ENCODE results near the gene LRRN2.

The LRRN2 gene

DNA sequence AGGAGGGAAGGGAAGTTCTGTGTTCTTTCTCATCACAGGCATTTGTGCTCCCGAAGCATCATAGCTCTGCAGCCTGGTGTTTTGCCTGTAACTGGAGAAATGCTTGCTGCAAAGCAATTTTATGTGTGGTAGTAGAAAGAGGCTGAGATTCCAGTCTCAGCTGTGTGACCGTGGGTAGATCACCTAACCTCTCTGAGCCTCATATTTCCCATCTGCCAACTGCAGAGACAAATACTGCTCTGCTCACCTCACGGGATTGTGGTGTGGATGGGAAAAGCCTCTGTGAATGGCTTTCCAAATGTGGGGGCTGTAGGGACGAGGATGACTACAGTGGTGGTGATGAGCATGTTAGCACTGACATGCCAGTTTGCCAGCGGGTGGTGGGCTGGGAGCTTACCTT is 85.3 kb downstream of the LRRN2 start:
- TF ChIP-seq OSR1 (CRISPR knock-in tag; IDR thresholded peaks at IDR 0.05): no peak
- no peak for TF ChIP-seq ZC3H10 (CRISPR knock-in tag; IDR thresholded peaks at IDR 0.05)
- TF ChIP-seq, protein P1, sequence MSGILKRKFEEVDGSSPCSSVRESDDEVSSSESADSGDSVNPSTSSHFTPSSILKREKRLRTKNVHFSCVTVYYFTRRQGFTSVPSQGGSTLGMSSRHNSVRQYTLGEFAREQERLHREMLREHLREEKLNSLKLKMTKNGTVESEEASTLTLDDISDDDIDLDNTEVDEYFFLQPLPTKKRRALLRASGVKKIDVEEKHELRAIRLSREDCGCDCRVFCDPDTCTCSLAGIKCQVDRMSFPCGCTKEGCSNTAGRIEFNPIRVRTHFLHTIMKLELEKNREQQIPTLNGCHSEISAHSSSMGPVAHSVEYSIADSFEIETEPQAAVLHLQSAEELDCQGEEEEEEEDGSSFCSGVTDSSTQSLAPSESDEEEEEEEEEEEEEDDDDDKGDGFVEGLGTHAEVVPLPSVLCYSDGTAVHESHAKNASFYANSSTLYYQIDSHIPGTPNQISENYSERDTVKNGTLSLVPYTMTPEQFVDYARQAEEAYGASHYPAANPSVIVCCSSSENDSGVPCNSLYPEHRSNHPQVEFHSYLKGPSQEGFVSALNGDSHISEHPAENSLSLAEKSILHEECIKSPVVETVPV (CRISPR knock-in tag; IDR thresholded peaks at IDR 0.05): no peak
- ATAC-seq: no peak

DNA sequence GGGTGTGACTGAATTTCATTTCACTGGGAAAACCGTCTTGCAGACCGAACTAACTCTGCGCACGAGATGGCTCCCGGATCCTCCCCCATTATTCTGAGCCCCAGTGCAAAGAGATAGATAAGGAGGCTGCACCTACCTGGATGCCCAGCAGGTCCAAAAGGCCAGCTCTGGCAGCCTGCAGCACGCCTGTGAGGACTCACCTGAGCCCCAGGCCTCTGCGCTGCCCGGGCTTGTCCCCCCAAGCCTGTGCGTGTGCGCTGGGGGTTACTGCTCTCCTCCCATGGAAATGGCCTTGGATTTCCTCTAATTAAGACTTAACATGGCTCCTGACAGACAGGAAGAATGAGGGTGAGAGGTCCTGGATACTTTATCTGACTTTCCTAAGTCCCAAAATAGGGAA is 85.9 kb downstream of the LRRN2 start:
- TF ChIP-seq ZFP3 (CRISPR knock-in tag; IDR thresholded peaks at IDR 0.05) (no peak), TOX (CRISPR knock-in tag; IDR thresholded peaks at IDR 0.05; ENCODE audit: borderline replicate concordance) (no peak), CSDC2 (CRISPR knock-in tag; IDR thresholded peaks at IDR 0.05) (no peak), ZNF70 (CRISPR knock-in tag; IDR thresholded peaks at IDR 0.05) (no peak)
- no peak for ATAC-seq

DNA sequence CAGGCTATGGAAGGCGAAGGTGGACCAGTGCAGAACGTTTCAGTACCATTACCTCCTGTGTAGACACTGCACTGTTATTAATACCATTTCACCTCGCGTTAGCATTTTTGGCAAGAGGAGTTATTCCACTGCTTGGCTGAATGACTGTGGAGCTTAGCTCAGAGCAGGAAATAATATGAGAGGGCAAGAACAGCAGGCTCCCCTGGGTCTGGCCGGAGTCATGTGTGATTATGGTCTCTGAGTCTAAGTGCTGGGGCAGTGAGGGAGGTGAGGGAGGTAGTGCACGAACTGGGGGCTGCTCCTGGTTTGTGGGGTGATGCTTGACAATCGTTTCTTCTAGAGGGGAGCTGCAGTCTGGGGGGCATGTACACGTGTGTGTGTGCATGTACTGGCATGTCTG is 86.4 kb downstream of the LRRN2 start:
- ATAC-seq: no peak
- TF ChIP-seq ARNTL (CRISPR knock-in tag; IDR thresholded peaks at IDR 0.05; ENCODE audit: borderline replicate concordance, low read depth) (no peak), SNAI2 (CRISPR knock-in tag; IDR thresholded peaks at IDR 0.05) (no peak), ZNF70 (CRISPR knock-in tag; IDR thresholded peaks at IDR 0.05) (no peak), ZFP3 (CRISPR knock-in tag; IDR thresholded peaks at IDR 0.05) (no peak), ESRRG (CRISPR knock-in tag; IDR thresholded peaks at IDR 0.05) (no peak), GLIS3 (CRISPR knock-in tag; IDR thresholded peaks at IDR 0.05) (no peak), TCF4 (CRISPR knock-in tag; IDR thresholded peaks at IDR 0.05; ENCODE audit: borderline replicate concordance) (no peak), RARB (CRISPR knock-in tag; IDR thresholded peaks at IDR 0.05) (no peak), OSR1 (CRISPR knock-in tag; IDR thresholded peaks at IDR 0.05) (no peak)
- TF ChIP-seq, protein P2, sequence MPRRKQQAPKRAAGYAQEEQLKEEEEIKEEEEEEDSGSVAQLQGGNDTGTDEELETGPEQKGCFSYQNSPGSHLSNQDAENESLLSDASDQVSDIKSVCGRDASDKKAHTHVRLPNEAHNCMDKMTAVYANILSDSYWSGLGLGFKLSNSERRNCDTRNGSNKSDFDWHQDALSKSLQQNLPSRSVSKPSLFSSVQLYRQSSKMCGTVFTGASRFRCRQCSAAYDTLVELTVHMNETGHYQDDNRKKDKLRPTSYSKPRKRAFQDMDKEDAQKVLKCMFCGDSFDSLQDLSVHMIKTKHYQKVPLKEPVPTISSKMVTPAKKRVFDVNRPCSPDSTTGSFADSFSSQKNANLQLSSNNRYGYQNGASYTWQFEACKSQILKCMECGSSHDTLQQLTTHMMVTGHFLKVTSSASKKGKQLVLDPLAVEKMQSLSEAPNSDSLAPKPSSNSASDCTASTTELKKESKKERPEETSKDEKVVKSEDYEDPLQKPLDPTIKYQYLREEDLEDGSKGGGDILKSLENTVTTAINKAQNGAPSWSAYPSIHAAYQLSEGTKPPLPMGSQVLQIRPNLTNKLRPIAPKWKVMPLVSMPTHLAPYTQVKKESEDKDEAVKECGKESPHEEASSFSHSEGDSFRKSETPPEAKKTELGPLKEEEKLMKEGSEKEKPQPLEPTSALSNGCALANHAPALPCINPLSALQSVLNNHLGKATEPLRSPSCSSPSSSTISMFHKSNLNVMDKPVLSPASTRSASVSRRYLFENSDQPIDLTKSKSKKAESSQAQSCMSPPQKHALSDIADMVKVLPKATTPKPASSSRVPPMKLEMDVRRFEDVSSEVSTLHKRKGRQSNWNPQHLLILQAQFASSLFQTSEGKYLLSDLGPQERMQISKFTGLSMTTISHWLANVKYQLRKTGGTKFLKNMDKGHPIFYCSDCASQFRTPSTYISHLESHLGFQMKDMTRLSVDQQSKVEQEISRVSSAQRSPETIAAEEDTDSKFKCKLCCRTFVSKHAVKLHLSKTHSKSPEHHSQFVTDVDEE (CRISPR knock-in tag; IDR thresholded peaks at IDR 0.05): no peak
- TF ChIP-seq, protein P3, sequence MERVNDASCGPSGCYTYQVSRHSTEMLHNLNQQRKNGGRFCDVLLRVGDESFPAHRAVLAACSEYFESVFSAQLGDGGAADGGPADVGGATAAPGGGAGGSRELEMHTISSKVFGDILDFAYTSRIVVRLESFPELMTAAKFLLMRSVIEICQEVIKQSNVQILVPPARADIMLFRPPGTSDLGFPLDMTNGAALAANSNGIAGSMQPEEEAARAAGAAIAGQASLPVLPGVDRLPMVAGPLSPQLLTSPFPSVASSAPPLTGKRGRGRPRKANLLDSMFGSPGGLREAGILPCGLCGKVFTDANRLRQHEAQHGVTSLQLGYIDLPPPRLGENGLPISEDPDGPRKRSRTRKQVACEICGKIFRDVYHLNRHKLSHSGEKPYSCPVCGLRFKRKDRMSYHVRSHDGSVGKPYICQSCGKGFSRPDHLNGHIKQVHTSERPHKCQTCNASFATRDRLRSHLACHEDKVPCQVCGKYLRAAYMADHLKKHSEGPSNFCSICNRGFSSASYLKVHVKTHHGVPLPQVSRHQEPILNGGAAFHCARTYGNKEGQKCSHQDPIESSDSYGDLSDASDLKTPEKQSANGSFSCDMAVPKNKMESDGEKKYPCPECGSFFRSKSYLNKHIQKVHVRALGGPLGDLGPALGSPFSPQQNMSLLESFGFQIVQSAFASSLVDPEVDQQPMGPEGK (CRISPR knock-in tag; IDR thresholded peaks at IDR 0.05; ENCODE audit: borderline replicate concordance): no peak
- TF ChIP-seq, protein P1 (CRISPR knock-in tag; IDR thresholded peaks at IDR 0.05): no peak

DNA sequence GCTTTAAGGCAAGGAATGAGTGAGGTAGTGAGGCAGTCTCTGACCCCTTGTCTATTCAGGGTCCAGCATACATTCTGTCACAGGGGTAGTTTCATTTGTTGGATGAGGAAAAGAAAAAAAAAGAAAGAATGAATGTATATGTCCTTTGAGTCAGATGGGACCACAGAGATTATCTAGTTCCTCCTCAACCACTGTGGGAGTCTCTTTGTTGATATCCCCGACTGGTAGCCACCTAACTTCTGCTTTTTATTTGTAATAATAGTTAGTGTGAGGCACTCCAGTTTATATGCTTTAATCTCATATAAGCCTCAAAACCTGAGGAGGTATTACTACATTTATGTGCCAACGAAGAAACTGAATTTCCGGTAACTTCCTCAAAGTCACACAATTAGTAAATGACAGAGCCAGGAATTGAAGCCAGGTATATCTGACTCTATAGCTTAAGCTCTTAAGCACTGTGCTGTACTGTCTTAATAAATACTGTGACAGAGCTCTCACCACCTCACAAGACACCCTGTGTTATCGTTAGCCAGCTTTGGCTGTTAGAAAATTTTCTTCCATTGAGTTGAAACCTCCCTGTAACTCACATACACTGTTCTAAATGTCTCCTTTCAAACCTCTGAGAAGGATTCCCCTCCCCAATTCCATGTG is 87.1 kb downstream of the LRRN2 start:
- TF ChIP-seq CSDC2 (CRISPR knock-in tag; IDR thresholded peaks at IDR 0.05): no peak
- TF ChIP-seq, protein P4, sequence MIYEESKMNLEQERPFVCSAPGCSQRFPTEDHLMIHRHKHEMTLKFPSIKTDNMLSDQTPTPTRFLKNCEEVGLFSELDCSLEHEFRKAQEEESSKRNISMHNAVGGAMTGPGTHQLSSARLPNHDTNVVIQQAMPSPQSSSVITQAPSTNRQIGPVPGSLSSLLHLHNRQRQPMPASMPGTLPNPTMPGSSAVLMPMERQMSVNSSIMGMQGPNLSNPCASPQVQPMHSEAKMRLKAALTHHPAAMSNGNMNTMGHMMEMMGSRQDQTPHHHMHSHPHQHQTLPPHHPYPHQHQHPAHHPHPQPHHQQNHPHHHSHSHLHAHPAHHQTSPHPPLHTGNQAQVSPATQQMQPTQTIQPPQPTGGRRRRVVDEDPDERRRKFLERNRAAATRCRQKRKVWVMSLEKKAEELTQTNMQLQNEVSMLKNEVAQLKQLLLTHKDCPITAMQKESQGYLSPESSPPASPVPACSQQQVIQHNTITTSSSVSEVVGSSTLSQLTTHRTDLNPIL (CRISPR knock-in tag; IDR thresholded peaks at IDR 0.05; ENCODE audit: low read depth): no peak
- no peak for ATAC-seq

All from SK-N-SH treated with all-trans-retinoic acid at 6 μM for 48 hours (cell line).